Colon (tissue), 2 donors: ENCODE measurements around the gene SRP19.
"Not testable (repeated sequence)": the region's sequence is repeated elsewhere in the genome, so short reads cannot be mapped to it uniquely, and the experiment has no call there.

ENCODE experiments used
- FAIRE-seq: peaks from 2 replicates; lab custom pipeline; 2012; peaks lifted over from hg19 to GRCh38; lab: Jason Lieb, UNC
- donor health status: control.
- donor health status: control.

Gene SRP19

DNA sequence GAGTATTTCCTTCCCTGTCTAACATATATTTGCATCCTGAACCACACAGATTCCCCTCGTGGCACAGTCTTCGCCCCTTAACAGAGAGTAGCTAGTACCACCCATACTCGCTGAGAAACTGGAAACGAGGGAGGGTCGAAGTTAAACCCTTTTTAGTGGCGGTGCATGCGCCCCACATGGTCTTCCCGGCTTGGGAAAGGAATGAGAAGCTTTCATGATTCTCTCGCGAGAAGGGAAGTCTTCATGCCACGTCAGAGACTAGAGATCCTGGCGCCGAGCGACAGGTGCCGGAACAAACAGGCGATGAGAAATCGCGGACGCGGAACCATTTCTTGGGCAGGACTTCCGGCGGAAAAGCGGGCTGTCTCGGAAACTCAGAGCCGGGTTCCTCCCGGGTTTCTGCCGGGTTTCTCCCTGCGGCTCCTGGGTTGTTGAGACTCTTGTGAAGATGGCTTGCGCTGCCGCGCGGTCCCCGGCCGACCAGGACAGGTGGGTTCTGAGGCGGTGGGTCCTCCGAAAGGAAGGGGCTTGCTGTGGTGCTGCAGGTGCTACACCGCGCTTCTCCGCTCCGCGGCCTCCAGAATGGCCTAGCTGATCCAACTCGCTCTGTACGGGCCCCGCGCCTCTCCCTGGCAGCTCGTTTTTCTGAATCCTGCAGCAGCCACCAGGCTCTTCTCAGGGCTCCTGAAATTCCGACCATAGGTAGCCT, at the start of gene SRP19:
SRP19 (plus strand) TSS at position 359 of the 709 bp plus-strand sequence; CDS start at position 449, 90 bp downstream.
- no peak for FAIRE-seq

DNA sequence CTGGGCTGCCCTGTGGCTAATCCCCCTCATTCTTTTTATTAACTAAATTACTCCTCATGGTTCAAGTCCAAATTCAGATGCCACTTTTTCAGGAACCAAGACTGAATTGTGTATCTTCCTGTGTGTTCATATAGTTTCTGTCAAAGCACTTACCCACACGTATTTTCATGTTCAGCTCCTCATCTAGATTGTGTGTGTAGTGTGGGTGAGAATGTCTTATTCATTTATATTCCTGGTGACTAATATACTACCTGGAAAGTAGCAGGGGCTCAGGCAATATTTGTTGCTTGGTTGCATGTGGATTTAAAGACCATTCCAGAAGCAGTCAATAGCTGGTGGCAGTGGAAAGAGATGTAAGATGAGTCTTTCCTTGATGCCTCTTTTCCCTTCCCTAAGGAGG, 48.5 kb upstream of the SRP19 start:
- FAIRE-seq = no peak

DNA sequence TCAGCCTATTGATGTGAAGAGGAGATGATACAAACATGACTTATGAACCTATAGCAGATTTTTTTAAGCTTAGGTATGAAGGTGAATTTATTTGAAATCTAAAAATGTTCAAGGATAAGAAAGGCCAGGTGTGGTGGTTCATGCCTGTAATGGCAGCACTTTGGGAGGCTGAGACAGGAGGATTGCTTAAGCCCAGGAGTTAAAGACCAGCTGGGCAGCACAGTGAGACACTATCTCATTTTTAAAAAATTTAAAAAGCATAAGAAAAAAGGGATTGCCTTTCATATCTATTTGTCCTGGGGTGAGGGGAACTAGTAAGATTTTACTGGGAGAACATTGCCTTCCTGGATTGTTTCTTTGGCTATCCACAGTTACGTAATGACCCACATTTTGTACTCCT, 40.8 kb upstream of the SRP19 start:
- FAIRE-seq = no peak

DNA sequence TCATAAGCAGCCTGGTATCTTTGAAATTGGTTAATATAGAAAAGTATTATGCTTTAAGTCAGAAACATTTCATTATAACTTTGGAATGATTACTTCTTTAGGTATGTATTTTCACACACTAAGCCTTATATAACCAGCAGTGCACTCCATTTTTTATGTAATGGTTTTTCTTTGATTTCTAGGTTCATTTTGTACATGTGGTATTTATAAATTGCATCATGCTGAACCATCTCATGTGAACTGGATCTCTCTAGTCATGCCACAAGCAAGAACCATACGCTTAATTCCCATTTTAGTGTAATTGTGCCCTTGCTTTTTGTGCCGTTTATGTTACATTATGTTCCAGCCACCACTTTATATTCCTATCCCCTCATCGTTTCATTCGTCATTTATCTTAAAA, 38.6 kb upstream of the SRP19 start:
- FAIRE-seq = no peak

DNA sequence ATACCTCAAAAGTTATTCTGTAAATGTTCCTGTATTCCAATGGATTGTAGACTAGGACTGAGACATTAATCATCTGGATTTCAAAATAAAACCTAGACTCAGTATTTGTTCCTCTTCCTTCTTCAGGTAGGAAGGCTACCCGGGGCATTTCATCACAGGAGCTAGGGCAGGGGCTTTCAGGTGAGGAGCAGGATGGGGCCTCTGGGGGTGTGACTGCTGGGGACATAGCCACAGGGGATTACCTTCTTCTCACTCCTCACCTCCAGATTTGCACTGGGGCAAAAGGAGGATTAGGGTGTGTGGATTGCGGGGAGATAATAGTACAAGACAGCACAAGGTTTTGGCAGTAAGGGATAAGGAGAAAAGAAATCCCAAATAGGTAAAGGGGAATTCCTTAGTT, 37.9 kb upstream of the SRP19 start:
- no peak for FAIRE-seq

DNA sequence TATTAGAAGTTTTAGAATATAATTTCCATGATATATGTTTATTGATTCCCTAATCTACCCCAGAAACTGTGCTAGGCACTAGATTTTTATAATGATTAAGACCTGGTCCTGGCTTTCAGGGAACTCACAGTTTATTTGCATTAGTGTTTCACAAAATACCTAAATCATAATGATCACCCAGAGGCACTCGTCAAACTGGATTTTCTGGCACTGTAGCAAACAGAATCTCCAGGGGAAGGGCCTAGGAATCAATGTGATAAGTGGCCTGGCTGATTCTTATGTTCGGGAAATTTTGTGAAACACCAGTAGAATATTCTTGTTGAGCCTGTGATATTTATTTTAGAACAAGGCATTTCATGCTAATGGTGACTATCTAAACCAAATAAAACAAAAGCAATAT, 37.4 kb upstream of the SRP19 start:
- FAIRE-seq = no peak

DNA sequence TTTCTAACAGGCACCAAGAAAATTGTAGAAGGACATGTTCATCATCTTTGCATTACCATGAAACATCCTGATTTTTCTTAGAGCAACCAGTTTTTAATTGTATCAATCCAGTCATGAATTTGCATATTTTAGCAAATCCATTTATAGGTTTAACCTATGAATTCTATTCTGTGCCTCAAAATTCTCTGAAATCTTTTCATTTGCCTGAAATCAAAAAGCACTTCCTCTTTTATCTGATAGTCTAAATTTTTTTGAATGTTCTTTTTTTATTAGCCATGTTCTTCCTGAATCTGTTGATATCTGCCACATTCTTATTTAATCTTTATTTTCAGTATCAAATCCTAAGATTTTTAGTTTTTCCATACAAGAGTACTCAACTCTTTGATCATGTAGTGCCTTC, 36.9 kb upstream of the SRP19 start:
- no peak for FAIRE-seq

DNA sequence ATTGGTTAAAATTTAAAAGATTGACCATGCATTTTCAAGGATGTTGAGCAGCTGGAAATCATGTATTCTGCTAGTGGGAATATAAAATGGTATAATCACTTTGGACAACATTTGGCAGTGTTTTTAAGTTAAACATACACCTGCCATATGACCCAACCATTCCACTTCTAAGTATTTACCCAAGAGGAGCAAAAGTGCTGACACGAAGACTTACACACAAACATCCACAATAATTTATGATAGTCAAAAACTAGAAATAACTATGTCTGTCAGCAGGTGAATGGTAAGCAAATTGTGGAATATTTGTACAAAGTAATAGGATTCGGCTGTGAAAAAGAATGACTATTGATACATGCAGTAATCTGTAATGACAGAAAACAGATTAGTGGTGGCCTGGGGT, 30.7 kb upstream of the SRP19 start:
- FAIRE-seq = no peak

DNA sequence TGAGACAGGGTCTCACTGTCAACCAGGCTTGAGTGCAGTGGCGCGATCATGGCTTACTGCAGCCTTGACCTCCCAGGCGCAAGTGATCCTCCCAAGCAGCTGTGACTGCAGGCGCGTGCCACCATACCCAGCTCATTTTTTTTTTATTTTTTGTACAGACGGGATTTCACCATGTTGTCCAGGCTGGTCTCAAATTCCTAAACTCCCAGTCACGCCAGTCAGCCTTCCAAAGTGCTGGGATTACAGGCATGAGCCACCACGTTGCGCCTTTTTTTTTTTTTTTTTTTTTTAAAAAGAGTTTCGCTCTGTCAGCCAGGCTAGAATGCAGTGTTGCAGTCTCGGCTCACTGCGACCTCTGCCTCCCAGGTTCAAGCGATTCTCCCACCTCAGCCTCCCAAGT, 27.1 kb upstream of the SRP19 start:
- FAIRE-seq = no peak

DNA sequence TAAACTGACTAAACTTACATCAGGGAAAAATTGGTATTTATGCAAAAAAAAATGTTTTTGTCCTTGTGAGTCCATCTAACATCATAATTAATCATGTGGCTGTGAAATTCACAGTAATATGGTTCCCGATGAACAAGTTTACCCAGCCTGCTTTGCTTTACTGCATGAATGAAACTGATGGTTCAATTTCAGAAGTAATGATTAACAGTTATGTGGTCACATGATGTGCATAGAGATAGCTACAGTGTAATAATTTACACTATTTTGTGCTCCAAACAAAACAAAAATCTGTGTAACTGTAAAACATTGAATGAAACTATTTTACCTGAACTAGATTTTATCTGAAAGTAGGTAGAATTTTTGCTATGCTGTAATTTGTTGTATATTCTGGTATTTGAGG, 16.6 kb upstream of the SRP19 start:
- no peak for FAIRE-seq

DNA sequence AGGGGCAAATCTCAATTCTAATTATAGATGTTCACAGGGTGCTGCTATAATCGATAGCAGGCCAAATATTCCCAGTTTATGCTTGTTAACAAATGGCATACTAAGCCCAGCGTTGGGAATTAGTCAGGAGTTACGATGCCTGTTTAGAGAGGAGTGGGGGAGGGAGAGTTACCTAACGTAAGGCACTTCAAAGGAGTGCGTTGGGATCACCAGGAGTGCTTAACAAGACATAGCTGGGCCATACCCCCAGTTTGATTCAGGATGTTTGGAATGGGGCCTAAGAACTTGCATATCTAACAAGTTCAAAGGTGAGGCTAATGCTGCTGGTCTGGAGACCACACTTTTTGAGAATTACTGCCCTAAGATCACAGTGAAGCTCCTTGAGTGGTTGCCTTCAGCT, 14.5 kb upstream of the SRP19 start:
- no peak for FAIRE-seq

DNA sequence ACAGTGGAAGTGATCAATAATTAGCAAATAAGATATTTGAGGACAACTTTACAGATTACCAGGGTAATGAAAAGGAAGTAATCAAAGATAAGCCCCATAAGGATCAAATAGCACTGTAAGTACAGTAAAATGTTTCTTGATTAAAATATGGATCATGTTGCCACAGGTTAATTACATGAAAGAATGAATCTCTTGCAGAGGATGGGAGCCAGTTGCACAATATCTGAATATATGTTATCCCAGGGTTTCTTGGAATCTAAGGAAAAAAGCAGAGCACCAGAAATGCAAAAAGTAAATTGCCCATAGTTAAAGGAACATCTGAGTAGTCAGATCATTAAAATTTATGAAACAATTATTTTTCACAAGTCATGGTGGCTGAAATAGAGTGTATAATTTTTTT, 13.8 kb upstream of the SRP19 start:
- FAIRE-seq = no peak

DNA sequence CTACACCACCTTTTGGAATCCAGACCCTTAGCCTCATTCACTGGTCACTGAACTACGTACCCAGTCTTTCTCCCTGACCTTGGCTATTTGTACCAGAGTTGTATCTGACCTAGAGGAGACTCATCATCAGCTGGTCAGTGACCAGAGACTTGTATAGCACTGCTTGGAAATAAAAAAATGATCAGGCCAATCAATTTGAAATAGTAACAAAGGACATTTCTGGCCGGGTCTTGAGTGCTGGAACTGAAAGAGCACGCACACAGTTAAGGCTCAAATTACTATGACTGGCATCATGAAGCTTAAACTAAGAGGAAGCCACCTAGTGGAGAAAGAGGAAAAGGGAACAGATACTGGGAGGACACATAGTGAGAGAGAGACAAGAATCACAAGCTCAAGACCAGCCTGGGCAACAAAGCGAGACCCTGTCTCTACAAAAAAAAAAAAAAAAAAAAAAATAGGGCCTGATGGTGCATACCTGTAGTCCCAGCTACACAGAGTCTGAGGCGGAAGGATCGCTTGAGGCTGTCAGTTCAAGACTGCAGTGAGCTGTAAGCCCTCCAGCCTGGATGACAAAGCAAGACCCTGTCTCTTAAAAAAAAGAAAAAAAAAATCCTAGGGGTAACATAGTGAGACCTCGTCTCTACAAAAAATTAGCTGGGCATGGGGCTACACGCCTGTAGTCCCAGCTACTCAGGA, 12.8 kb upstream of the SRP19 start:
- FAIRE-seq = no peak

DNA sequence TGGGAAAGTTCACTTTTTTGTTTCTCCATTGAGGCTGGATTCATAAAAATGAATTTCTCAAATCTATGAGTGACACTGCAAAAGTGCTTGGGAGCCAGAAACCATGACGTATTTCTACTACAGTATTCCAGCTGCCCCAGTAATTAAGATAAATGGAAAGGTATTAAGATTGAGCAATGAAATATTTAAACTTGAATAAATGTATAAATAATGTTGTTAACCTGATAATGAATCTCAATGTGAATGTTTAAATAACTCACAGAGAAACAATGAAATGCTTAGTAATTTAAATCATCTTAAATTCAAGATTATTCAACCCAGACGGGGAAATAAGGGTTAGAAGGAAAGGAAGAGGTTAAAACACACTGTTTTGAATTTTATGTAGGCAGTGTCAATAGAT, 11.2 kb upstream of the SRP19 start:
- no peak for FAIRE-seq

DNA sequence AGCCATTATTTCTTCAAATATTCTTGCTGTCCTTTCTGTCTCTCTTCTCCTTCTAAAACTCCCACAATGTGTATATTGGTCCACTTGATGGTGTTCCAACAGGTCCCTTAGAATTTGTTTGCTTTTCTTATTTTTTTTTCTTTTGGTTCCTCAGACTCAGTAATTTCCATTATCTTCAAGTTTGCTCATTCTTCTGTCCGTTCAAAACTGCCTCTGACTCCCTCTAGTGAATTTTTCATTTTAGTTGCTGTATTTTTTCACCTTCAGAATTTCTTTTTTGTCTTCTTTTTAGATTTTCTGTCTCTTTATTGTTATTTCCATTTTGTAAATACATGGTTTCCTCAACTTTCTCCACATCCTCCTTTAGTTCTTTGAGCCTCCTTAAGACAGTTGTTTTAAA, 6.4 kb upstream of the SRP19 start:
- FAIRE-seq = no peak

DNA sequence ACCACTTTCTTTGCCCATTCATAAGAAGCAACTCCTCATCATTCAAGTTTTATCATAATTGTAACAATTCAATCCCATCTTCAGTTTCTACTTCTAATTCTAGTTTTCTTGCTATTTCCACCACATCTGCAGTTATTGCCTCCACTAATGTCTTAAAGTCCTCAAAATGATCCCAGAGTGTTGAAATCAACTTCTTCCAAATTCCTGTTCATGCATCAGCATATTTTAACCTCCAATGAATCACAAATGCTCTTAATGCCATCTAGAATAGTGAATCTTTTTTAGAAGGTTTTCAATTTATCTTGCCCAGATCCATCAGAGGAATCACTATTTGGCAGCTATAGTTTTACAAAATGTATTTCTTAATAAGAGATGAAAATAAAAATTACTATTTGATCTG, 3.2 kb upstream of the SRP19 start:
- no peak for FAIRE-seq

DNA sequence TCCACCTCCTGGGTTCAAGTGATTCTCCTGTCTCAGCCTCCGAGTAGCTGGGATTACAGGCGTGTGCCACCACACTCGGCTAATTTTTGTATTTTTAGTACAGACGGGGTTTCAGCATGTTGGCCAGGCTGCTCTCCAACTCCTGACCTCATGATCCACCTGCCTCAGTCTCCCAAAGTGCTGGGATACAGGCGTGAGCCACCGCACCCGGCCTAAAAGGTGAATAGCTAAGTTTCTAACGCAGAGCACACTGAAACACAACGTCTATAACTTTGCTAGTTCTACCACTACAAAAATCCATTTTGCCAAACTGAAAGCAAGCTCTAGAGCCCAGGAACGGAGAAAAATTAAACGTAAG, 537 bp upstream of the SRP19 start:
- FAIRE-seq = not testable (repeated sequence)

DNA sequence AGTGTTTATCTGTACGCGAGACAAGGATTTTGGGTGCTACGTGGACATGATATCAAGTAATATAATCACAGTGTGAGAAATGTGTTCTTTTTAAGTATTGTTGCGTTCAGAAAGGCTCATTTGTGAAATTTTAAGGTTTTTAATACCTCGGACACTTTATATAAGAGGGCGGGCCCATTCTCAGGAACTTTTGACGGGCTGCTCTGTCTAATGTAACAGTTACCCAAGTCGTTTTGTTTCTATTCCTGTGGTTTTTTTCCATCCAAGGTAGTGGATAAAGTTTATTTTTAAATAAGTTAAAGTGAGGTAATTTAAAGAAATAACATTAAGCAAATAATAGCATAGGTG, 525 bp downstream of the SRP19 start:
- no peak for FAIRE-seq

DNA sequence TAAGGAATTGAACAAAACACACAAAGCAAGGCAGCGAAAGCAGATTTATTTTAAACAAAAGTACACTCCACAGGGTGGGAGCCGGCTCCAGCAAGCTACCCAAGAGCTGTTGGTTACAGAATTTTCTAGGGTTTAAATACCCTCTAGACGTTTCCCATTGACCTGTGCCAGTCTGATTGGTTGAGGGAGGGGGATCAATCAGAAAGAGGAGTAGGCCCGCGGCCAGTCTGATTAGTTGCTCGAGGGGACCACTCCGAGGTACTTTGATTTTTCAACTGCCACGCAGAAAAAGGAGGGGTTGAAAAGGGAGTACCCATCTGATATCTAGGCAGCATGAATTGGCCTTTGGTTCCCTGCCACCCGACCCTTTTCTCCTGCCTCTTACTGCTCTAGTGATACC, 998 bp downstream of the SRP19 start:
- no peak for FAIRE-seq

DNA sequence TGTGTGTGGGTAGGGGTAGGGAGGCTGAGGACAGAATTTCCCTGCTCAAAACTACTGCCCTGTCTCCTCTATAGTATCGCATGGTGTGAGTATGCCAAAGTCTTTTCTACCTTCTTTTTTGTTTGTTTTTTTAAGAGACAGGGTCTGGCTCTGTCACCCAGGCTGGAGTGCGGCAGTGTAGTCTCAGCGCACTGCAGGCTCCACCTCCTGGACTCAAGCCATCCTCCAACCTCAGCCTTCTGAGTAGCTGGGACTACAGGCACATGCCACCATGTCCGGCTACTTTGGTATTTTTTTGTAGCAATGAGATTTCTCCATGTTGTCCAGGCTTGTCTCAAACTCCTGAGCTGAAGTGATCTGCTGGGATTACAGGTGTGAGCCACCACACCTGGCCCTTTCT, 2.5 kb downstream of the SRP19 start:
- FAIRE-seq = no peak

DNA sequence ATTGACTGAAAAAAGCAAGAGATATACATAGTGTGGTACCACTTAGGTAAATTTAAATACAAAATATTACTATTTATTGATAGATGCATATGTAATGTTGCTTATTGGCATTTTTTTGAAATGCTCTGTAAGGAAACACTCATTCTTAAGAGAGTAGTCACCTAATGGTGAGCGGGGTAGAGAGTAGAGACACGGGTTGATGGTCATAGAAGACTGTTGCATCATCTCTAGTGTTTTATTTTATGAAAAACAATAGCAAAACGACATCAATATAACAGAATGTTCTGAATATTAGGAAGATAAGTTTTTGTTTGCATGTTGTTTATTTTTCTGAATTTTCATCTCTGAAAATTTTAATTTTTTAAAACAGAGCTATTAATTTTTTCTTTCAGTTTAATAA, 4.0 kb downstream of the SRP19 start:
- FAIRE-seq = no peak

DNA sequence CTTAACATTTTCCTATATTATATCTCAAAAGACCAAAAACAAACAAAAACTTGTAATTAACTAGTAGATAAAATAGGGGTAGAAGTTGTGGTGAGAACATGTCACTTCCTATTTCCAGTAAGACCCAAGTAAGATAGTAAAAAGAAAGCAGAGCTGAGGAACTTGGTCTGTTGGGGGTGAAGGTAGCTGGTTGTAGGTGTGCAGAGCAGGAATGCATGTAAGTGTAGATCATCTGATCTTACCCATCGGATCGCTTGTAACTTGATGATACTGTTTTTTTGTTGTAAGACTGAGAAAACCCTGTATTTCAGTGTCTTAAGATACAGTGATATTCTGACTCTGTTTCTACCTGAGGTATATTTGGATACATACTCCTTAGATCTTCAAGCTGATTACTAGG, 5.7 kb downstream of the SRP19 start:
- FAIRE-seq = no peak

DNA sequence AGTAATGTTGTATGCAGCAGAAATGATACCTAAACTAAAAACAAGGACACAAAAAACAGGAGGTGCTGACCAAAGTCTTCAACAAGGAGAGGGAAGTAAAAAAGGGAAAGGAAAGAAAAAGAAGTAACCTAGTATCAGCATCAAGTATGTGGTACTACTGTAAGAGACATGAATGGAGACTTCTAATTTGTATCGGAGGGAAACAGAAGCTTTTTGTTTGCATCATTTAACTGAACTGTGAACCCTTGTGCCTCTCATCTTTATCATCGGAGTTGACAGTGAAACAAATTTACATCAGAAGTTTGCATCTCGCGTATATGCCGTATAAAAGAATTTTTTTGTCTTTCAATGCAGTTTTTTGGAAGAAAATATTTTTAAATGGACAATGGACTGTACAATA, 6.3 kb downstream of the SRP19 start:
- FAIRE-seq = no peak

DNA sequence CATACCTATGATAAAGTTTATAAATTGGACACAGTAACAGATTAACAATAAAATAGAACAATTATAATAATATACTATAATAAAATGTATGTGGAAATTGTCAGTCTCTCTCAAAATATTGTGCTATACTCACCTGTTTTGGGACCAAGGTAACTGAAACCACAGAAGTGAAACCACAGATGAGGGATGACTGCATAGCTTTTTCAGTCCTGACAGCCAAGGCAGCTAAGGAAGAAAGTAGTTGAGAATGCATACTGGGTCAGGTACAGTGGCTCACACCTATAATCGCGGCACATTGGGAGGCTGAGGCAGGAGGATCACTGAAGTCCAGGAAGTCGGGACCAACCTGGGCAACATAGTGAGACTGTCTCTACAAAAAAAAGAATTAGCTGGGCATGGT, 8.9 kb downstream of the SRP19 start:
- FAIRE-seq = no peak
